Stimulated activated CD8-positive, alpha-beta memory T cell treated with anti-CD3 and anti-CD28 coated beads, Interleukin-15, amount 100 ng/mL, for 4 hours (primary cell): Measurements from ENCODE around the gene CTBP2.

ENCODE experiments used
- DNase-seq, 2 donors: peaks; one replicate each; pipeline ENCODE4 v3.0.0-alpha.2; 2020; ENCODE audit warnings: low read depth in 2 of 2

CTBP2 gene

DNA sequence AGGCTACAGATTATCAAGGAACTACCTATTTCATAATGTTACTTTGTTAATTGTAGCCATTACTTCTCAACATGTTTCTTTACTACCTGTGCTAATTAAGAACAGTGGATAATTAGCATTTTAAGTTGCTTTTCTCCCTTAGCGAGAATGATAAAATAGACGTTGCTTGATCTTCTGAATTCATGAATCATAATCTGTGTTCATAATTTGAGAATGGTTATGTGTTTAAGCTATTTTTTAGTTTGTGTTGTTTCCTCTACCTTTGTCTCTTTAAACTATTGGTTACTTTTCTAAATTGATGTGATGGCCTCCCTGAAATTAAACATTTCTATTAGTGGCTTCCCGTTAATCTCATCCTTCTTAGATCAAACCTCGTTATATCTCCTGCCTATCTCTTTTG is 218.5 kb downstream of the CTBP2 start, which contains the start of gene ZRANB1:
Gene ZRANB1 (plus strand): TSS at position 301 of the 400 bp plus-strand sequence. CDS start 371 bp downstream, outside the sequence.
- DNase-seq, result no peak

DNA sequence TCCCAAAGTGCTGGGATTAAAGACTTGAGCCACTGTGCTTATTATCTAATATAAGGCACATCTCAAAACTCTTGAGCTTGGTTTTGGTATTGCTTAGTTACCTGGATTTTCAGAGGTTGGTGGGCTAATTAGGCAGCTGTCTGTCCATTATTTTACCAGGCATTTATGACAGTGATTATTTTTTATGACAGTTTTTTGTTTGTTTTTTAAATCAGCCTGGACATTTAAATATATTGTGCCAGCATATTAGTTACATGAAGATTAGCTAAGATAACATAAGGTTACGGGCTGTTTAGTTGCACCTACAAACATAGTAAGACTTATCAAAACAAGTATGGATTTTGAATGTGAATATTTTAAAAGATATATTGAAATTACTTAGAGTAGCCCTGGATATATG is 221.1 kb downstream of the CTBP2 start:
- DNase-seq, result no peak

DNA sequence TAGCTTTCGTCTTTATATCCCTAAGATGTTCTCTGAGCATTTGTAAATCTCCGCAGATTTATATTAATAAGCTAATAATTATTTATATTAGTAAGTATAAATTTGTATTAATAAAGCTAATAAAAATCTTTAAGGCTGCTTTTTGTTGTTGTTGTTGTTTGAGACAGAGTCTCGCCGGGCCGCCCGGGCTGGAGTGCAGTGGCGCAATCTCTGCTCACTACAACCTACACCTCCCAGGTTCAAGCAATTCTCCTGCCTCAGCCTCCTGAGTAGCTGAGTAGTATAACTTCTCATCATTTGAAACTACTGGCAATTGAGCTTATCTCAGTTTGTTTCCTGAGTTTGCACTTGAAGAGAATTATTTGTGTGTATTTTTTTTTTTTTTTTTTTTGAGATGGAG is 223.6 kb downstream of the CTBP2 start:
- DNase-seq, result no peak

DNA sequence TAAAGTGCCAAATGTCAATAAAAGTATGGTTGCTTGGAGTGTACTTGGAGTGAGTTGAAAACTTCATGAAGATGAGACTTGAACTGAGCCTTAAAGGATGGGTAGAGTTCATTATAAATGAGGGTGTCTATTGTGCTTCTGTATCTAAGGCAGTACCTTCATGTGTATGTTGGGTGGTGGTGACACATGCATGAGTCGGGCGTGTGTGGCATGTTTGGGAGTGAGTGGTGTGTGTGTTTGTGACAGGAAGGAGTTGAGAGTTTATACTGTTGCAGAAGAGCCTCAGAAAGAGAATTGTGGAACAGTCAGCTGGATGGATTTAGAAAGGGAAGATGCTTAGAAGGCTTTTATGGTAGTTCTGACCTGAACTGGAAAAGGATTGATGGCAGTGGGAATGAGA is 224.4 kb downstream of the CTBP2 start:
- DNase-seq, result no peak
